Rectal smooth muscle tissue (tissue), 1 donor: Measurements from ENCODE around the gene NAPA.

Source experiments
- H3K27ac ChIP-seq: one replicate; pipeline ENCODE4 v1.7.0; 2013; ENCODE audit warnings: low read depth, low read length, inconsistent platforms
- H3K27me3 ChIP-seq: one replicate; pipeline ENCODE4 v1.7.0; 2013; ENCODE audit warnings: low read length; ENCODE audit not compliant: control insufficient read depth, insufficient read depth
- H3K36me3 ChIP-seq: one replicate; pipeline ENCODE4 v1.7.0; 2013; ENCODE audit warnings: low read length; ENCODE audit not compliant: control insufficient read depth, insufficient read depth
- H3K4me1 ChIP-seq: one replicate; pipeline ENCODE4 v1.7.0; 2013; ENCODE audit warnings: low read length; ENCODE audit not compliant: control insufficient read depth, insufficient read depth
- H3K4me3 ChIP-seq: one replicate; pipeline ENCODE4 v1.7.0; 2013; ENCODE audit warnings: low read length
- H3K9ac ChIP-seq: one replicate; pipeline ENCODE4 v1.7.0; 2013; ENCODE audit warnings: low read length

Gene NAPA

GRCh38 chr19:47448360-47448727 lies 66.5 kb downstream of the NAPA start:
- Histone ChIP-seq H3K27ac (no peak overlapping the region), H3K9ac (no peak overlapping the region), H3K27me3 (peaks cover 22% of the 10 kb centered on the region), H3K36me3 (no peaks in the 10 kb centered on the region), H3K4me1 (peaks cover 3% of the 10 kb centered on the region), H3K4me3 (no peak overlapping the region)

GRCh38 chr19:47447470-47448359 lies 67.1 kb downstream of the NAPA start:
- Histone ChIP-seq H3K9ac (no peak overlapping the region), H3K4me1 (peaks cover 3% of the 10 kb centered on the region), H3K27me3 (peaks cover 22% of the 10 kb centered on the region), H3K27ac (no peak overlapping the region), H3K36me3 (no peaks in the 10 kb centered on the region), H3K4me3 (no peak overlapping the region)

GRCh38 chr19:47446534-47447469 lies 68.1 kb downstream of the NAPA start:
- Histone ChIP-seq H3K4me3 (no peak overlapping the region), H3K27me3 (peaks cover 22% of the 10 kb centered on the region)

GRCh38 chr19:47445937-47446402 lies 68.9 kb downstream of the NAPA start:
- peaks cover 3% of the 10 kb centered on the region for H3K4me1 ChIP-seq
- peak overlapping the region; percentile 1 for H3K4me3 ChIP-seq
- no peak overlapping the region for H3K27ac ChIP-seq
- no peak overlapping the region for H3K9ac ChIP-seq
- peaks cover 22% of the 10 kb centered on the region for H3K27me3 ChIP-seq
- no peaks in the 10 kb centered on the region for H3K36me3 ChIP-seq

More at GRCh38 chr19:47446534-47447469, 68.1 kb downstream of the NAPA start:
- Histone ChIP-seq H3K4me1 (peaks cover 3% of the 10 kb centered on the region), H3K9ac (no peak overlapping the region), H3K36me3 (no peaks in the 10 kb centered on the region), H3K27ac (no peak overlapping the region)

- H3K4me3 ChIP-seq = peak overlapping the region; percentile 1
- H3K27me3 ChIP-seq = peaks cover 22% of the 10 kb centered on the region
- no peaks in the 10 kb centered on the region for H3K36me3 ChIP-seq
- H3K9ac ChIP-seq = no peak overlapping the region
- H3K4me1 ChIP-seq = peaks cover 3% of the 10 kb centered on the region
- H3K27ac ChIP-seq = no peak overlapping the region
Observed at GRCh38 chr19:47445527-47445926, 69.3 kb downstream of the NAPA start.

- H3K36me3 ChIP-seq = no peaks in the 10 kb centered on the region
- peaks cover 22% of the 10 kb centered on the region for H3K27me3 ChIP-seq
- no peak overlapping the region for H3K9ac ChIP-seq
- no peak overlapping the region for H3K4me3 ChIP-seq
- no peak overlapping the region for H3K27ac ChIP-seq
- H3K4me1 ChIP-seq = peaks cover 3% of the 10 kb centered on the region
Observed at GRCh38 chr19:47444388-47444821, 70.5 kb downstream of the NAPA start.

- no peaks in the 10 kb centered on the region for H3K36me3 ChIP-seq
- H3K9ac ChIP-seq = no peak overlapping the region
- H3K4me1 ChIP-seq = peaks cover 3% of the 10 kb centered on the region
- H3K27ac ChIP-seq = no peak overlapping the region
- H3K27me3 ChIP-seq = peaks cover 18% of the 10 kb centered on the region
- H3K4me3 ChIP-seq = no peak overlapping the region
Observed at GRCh38 chr19:47443331-47443730, 71.5 kb downstream of the NAPA start.

GRCh38 chr19:47438793-47439220 lies 76.1 kb downstream of the NAPA start:
- Histone ChIP-seq H3K9ac (no peak overlapping the region), H3K4me1 (no peaks in the 10 kb centered on the region), H3K27ac (no peak overlapping the region), H3K4me3 (no peak overlapping the region), H3K27me3 (no peaks in the 10 kb centered on the region), H3K36me3 (no peaks in the 10 kb centered on the region)
